ENCODE data around the gene DSCAM. TPM values are rescaled to one million over a fixed set of nuclear protein-coding genes. Genes with fewer than 3 reads are reported as not detected.

Gene DSCAM
- total RNA-seq, 1 donor, result not detected

- H3K27me3 ChIP-seq (ENCODE audit: insufficient read depth, low read length), result no peaks in the 10 kb centered on the region
- DNase-seq (ENCODE audit: insufficient read length, low spot score, missing footprints), result no peak
- no peak overlapping the region for H3K27ac ChIP-seq (ENCODE audit: low read depth, low read length)
- H3K79me2 ChIP-seq (ENCODE audit: insufficient read depth, low read length), result no peaks in the 10 kb centered on the region
- no peaks in the 10 kb centered on the region for H3K36me3 ChIP-seq (ENCODE audit: insufficient read depth, low read length)
- no peaks in the 10 kb centered on the region for H3K4me1 ChIP-seq (ENCODE audit: insufficient read depth, low read length)
- no peak for TF ChIP-seq CTCF (IDR thresholded peaks at IDR 0.05; ENCODE audit: extremely low read depth, low read depth, low read length)
- H3K9me3 ChIP-seq (ENCODE audit: low read depth, low read length), result no peaks in the 10 kb centered on the region
- H3K4me2 ChIP-seq (ENCODE audit: insufficient read depth, low read length), result no peak overlapping the region
- no peaks in the 10 kb centered on the region for H4K20me1 ChIP-seq (ENCODE audit: insufficient read depth, low read length)
- no peak overlapping the region for H2AFZ ChIP-seq (ENCODE audit: low read length)
- no peak overlapping the region for H3K4me3 ChIP-seq (ENCODE audit: insufficient read depth, low read length)
Observed at GRCh38 chr21:40355076-40355475, 491.9 kb downstream of the DSCAM start.

GRCh38 chr21:40351006-40351405 lies 496.0 kb downstream of the DSCAM start:
- H3K4me3 ChIP-seq (ENCODE audit: insufficient read depth, low read length), result no peak overlapping the region

GRCh38 chr21:40349591-40349990 lies 497.4 kb downstream of the DSCAM start:
- Histone ChIP-seq H2AFZ (ENCODE audit: low read length) (no peak overlapping the region), H4K20me1 (ENCODE audit: insufficient read depth, low read length) (no peaks in the 10 kb centered on the region), H3K79me2 (ENCODE audit: insufficient read depth, low read length) (no peaks in the 10 kb centered on the region), H3K36me3 (ENCODE audit: insufficient read depth, low read length) (no peaks in the 10 kb centered on the region), H3K27ac (ENCODE audit: low read depth, low read length) (no peak overlapping the region), H3K4me3 (ENCODE audit: insufficient read depth, low read length) (no peak overlapping the region), H3K27me3 (ENCODE audit: insufficient read depth, low read length) (no peaks in the 10 kb centered on the region), H3K4me2 (ENCODE audit: insufficient read depth, low read length) (no peak overlapping the region), H3K9me3 (ENCODE audit: low read depth, low read length) (peaks cover 4% of the 10 kb centered on the region), H3K4me1 (ENCODE audit: insufficient read depth, low read length) (no peaks in the 10 kb centered on the region)
- DNase-seq (ENCODE audit: insufficient read length, low spot score, missing footprints), result no peak
- no peak for TF ChIP-seq CTCF (IDR thresholded peaks at IDR 0.05; ENCODE audit: extremely low read depth, low read depth, low read length)

More at GRCh38 chr21:40351006-40351405, 496.0 kb downstream of the DSCAM start:
- no peak for TF ChIP-seq CTCF (IDR thresholded peaks at IDR 0.05; ENCODE audit: extremely low read depth, low read depth, low read length)
- Histone ChIP-seq H4K20me1 (ENCODE audit: insufficient read depth, low read length) (no peaks in the 10 kb centered on the region), H3K4me2 (ENCODE audit: insufficient read depth, low read length) (no peak overlapping the region), H3K27me3 (ENCODE audit: insufficient read depth, low read length) (no peaks in the 10 kb centered on the region), H2AFZ (ENCODE audit: low read length) (no peak overlapping the region), H3K36me3 (ENCODE audit: insufficient read depth, low read length) (no peaks in the 10 kb centered on the region), H3K9me3 (ENCODE audit: low read depth, low read length) (peaks cover 3% of the 10 kb centered on the region), H3K27ac (ENCODE audit: low read depth, low read length) (no peak overlapping the region), H3K79me2 (ENCODE audit: insufficient read depth, low read length) (no peaks in the 10 kb centered on the region), H3K4me1 (ENCODE audit: insufficient read depth, low read length) (no peaks in the 10 kb centered on the region)
- no peak for DNase-seq (ENCODE audit: insufficient read length, low spot score, missing footprints)

GRCh38 chr21:40345711-40346321 lies 501.1 kb downstream of the DSCAM start:
- H3K79me2 ChIP-seq (ENCODE audit: insufficient read depth, low read length), result no peaks in the 10 kb centered on the region
- H2AFZ ChIP-seq (ENCODE audit: low read length), result no peak overlapping the region
- H3K4me1 ChIP-seq (ENCODE audit: insufficient read depth, low read length), result no peaks in the 10 kb centered on the region
- H3K9me3 ChIP-seq (ENCODE audit: low read depth, low read length), result peaks cover 4% of the 10 kb centered on the region
- no peaks in the 10 kb centered on the region for H4K20me1 ChIP-seq (ENCODE audit: insufficient read depth, low read length)
- no peak for DNase-seq (ENCODE audit: insufficient read length, low spot score, missing footprints)
- TF ChIP-seq CTCF (IDR thresholded peaks at IDR 0.05; ENCODE audit: extremely low read depth, low read depth, low read length), result no peak
- H3K27me3 ChIP-seq (ENCODE audit: insufficient read depth, low read length), result no peaks in the 10 kb centered on the region
- H3K27ac ChIP-seq (ENCODE audit: low read depth, low read length), result no peak overlapping the region
- no peak overlapping the region for H3K4me3 ChIP-seq (ENCODE audit: insufficient read depth, low read length)
- H3K36me3 ChIP-seq (ENCODE audit: insufficient read depth, low read length), result no peaks in the 10 kb centered on the region
- H3K4me2 ChIP-seq (ENCODE audit: insufficient read depth, low read length), result no peak overlapping the region

Measured in osteoblast (primary cell).